ENCODE measurements around the gene STK24. TPM values are rescaled to one million over a fixed set of nuclear protein-coding genes. Genes with fewer than 3 reads are reported as not detected.

The STK24 gene
- total and polyA plus RNA-seq, 2 of the 4 experiments (the other 2 are of a cell fraction): 29.2 to 43.4 TPM

GRCh38 chr13:98543378-98544103 is 33.4 kb downstream of the STK24 start:
- H2BK15ac ChIP-seq (ENCODE audit: low read depth, low read length): no peak overlapping the region
- TF ChIP-seq POLR2A (IDR thresholded peaks at IDR 0.05; ENCODE audit: low read depth, low read length) (no peak), RCOR1 (IDR thresholded peaks at IDR 0.05; ENCODE audit: insufficient replicate concordance, low read length) (no peak), MXI1 (IDR thresholded peaks at IDR 0.05; ENCODE audit: borderline replicate concordance, low read depth, low read length) (no peak), NFE2L2 (IDR thresholded peaks at IDR 0.05; ENCODE audit: low read depth, low read length) (no peak), CEBPB (IDR thresholded peaks at IDR 0.05; ENCODE audit: low read depth, low read length) (no peak), FOS (IDR thresholded peaks at IDR 0.05; ENCODE audit: low read depth, low read length) (no peak), USF2 (IDR thresholded peaks at IDR 0.05; ENCODE audit: low read depth, low read length) (no peak), CTCF (conservative IDR thresholded peaks at IDR 0.05; ENCODE audit: low read depth, low read length) (no peak), BHLHE40 (IDR thresholded peaks at IDR 0.05; ENCODE audit: low read depth, low read length) (no peak), CHD1 (IDR thresholded peaks at IDR 0.05; ENCODE audit: low read depth, low read length) (no peak), ELK1 (IDR thresholded peaks at IDR 0.05; ENCODE audit: borderline replicate concordance, low read depth, low read length) (no peak), MAFK (IDR thresholded peaks at IDR 0.05; ENCODE audit: low read depth, low read length) (no peak), MAZ (IDR thresholded peaks at IDR 0.05; ENCODE audit: borderline replicate concordance, low read depth, low read length) (no peak), SMC3 (IDR thresholded peaks at IDR 0.05; ENCODE audit: low read depth, low read length) (no peak), RFX5 (IDR thresholded peaks at IDR 0.05; ENCODE audit: low read depth, low read length) (no peak), RAD21 (IDR thresholded peaks at IDR 0.05; ENCODE audit: low read length) (no peak)
- H3K4me1 ChIP-seq (ENCODE audit: control insufficient read depth, insufficient read depth, low read length): peaks cover 37% of the 10 kb centered on the region
- no peak overlapping the region for H3K56ac ChIP-seq (ENCODE audit: extremely low read depth, insufficient read depth, low read length)
- H3K9me1 ChIP-seq (ENCODE audit: insufficient read depth, low read length): peaks cover 42% of the 10 kb centered on the region
- no peak overlapping the region for H2BK5ac ChIP-seq (ENCODE audit: low read depth, low read length, poor library complexity, severe bottlenecking)
- WGBS, 2 experiments (ENCODE audit: extremely low coverage in 2 of 2, insufficient read length in 1 of 2): 84% methylated on average over 12 of the region's 25 CpGs; no CpG with 5 or more reads in 1 of the 2 experiments
- H3K4me2 ChIP-seq (ENCODE audit: low read depth, low read length): no peak overlapping the region
- ChIA-PET CTCF (no interaction called here), POLR2A (ENCODE audit: unreplicated experiment) (no interaction called here)
- intact Hi-C loops (cut with micrococcal nuclease): no loop called here
- no peak overlapping the region for H3K23ac ChIP-seq (ENCODE audit: low read depth, low read length)
- no peak overlapping the region for H2AFZ ChIP-seq (replicated peaks; ENCODE audit: low read length, poor library complexity)
- dilution Hi-C loops (cut with HindIII; ENCODE audit: low sequenced_read_pairs, unreplicated experiment): no loop called here
- BruUV-seq (replicated peaks): no TSS peak
- in situ Hi-C loops (cut with MboI; ENCODE audit: low sequenced_read_pairs): no loop called here
- H4K20me1 ChIP-seq (ENCODE audit: insufficient read depth, low read length): peaks cover 64% of the 10 kb centered on the region
- no peak overlapping the region for H3K4ac ChIP-seq (ENCODE audit: low read depth, low read length)
- H3K27me3 ChIP-seq (ENCODE audit: control insufficient read depth, insufficient read depth, low read length): no peaks in the 10 kb centered on the region
- no peak overlapping the region for H4K91ac ChIP-seq (ENCODE audit: insufficient read depth, low read depth, low read length)
- no peaks in the 10 kb centered on the region for H3K36me3 ChIP-seq (ENCODE audit: control insufficient read depth, insufficient read depth, low read length)
- H3K27ac ChIP-seq (ENCODE audit: insufficient read depth, low read length): no peak overlapping the region
- ATAC-seq (ENCODE audit: low read depth) (no peak), DNase-seq (no peak)
- H2AK5ac ChIP-seq (ENCODE audit: low read depth, low read length): no peak overlapping the region
- 0 out of 4 replicates have a peak overlapping the region, but pooled peaks of 1 of the 2 experiments have one; percentile 17 for H4K8ac ChIP-seq (ENCODE audit: low read depth in 2 of 2, low read length in 2 of 2)
- H4K5ac ChIP-seq (ENCODE audit: low read depth, low read length): no peak overlapping the region
- H3K9ac ChIP-seq (ENCODE audit: low read depth, low read length): no peak overlapping the region
- H3K79me1 ChIP-seq (ENCODE audit: low read depth in 1 of 2, low read length in 2 of 2): peaks cover 27 to 89% of the 10 kb centered on the region in 2 experiments
- H3K14ac ChIP-seq (replicated peaks; ENCODE audit: low read depth, low read length): 0 out of 2 replicates have a peak overlapping the region, but pooled peaks have one; percentile 46
- H3K4me3 ChIP-seq (ENCODE audit: insufficient read depth, low read depth, low read length): no peak overlapping the region
- no peak overlapping the region for H3K18ac ChIP-seq (ENCODE audit: low read depth, low read length)
- H2AK9ac ChIP-seq (replicated peaks; ENCODE audit: low read depth, low read length, poor library complexity): peak overlapping the region; percentile 13
- no peaks in the 10 kb centered on the region for H3K9me3 ChIP-seq (ENCODE audit: control insufficient read depth, insufficient read depth, low read length)
- H2BK20ac ChIP-seq (ENCODE audit: low read depth, low read length): no peak overlapping the region
- H2BK120ac ChIP-seq (ENCODE audit: low read depth, low read length): no peak overlapping the region
